Measurements from ENCODE around the gene DNM3.

DNM3 gene

DNA sequence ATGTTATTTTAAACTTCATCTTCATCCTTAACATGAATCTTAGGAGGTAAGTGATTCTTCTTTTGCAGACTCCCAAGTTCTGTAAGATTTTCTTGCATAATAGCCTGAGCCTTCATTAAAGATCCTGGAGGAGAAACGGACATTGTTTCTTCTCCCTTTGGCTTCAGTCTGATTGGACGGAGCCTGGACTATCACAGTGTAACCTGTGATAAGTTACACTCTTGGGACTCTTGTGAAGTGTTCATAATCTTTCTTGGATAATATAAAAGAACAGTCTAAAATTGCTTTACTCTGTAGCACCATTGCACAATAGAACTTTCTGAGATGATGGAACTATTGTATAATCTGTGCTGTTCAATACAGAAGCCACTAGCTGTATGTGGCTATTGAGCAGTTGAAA is 244.8 kb downstream of the DNM3 start:
- H3F3A ChIP-seq (ENCODE audit: insufficient read depth): no peaks in the 10 kb centered on the region
- H2AFZ ChIP-seq (ENCODE audit: low read depth, low read length, severe bottlenecking): no peak overlapping the region
- H3K4me3 ChIP-seq (ENCODE audit: insufficient read depth, low read length, poor library complexity, severe bottlenecking): no peak overlapping the region
- H3K9me2 ChIP-seq (replicated peaks; ENCODE audit: insufficient read depth, low read length): no peaks in the 10 kb centered on the region
- no peaks in the 10 kb centered on the region for H3K9me3 ChIP-seq (ENCODE audit: insufficient read depth, low read length)
- H4K20me1 ChIP-seq (ENCODE audit: low read depth, low read length): no peaks in the 10 kb centered on the region
- H3K36me3 ChIP-seq (ENCODE audit: low read length): no peaks in the 10 kb centered on the region
- no peak overlapping the region for H3K27ac ChIP-seq (ENCODE audit: low read depth, low read length)
- no peaks in the 10 kb centered on the region for H3K27me3 ChIP-seq (ENCODE audit: low read length)
- H3K4me2 ChIP-seq (ENCODE audit: low read depth, low read length, poor library complexity, severe bottlenecking): no peak overlapping the region
- TF ChIP-seq CTCF (IDR thresholded peaks at IDR 0.05; ENCODE audit: insufficient read depth, low read length, poor library complexity, severe bottlenecking) (no peak), EZH2phosphoT487 (conservative IDR thresholded peaks at IDR 0.05; ENCODE audit: low read length) (no peak)
- H3K9ac ChIP-seq (ENCODE audit: low read length): no peak overlapping the region
- no peaks in the 10 kb centered on the region for H3K79me2 ChIP-seq (ENCODE audit: insufficient read depth, low read length)

GRCh38 chr1:172088256-172088655 is 247.0 kb downstream of the DNM3 start:
- no peak overlapping the region for H3K4me3 ChIP-seq (ENCODE audit: insufficient read depth, low read length, poor library complexity, severe bottlenecking)
- no peaks in the 10 kb centered on the region for H3K36me3 ChIP-seq (ENCODE audit: low read length)
- H3K9me2 ChIP-seq (replicated peaks; ENCODE audit: insufficient read depth, low read length): no peaks in the 10 kb centered on the region
- H2AFZ ChIP-seq (ENCODE audit: low read depth, low read length, severe bottlenecking): no peak overlapping the region
- no peak overlapping the region for H3K27ac ChIP-seq (ENCODE audit: low read depth, low read length)
- H3K27me3 ChIP-seq (ENCODE audit: low read length): no peaks in the 10 kb centered on the region
- H3K4me2 ChIP-seq (ENCODE audit: low read depth, low read length, poor library complexity, severe bottlenecking): no peak overlapping the region
- TF ChIP-seq EZH2phosphoT487 (conservative IDR thresholded peaks at IDR 0.05; ENCODE audit: low read length) (no peak), CTCF (IDR thresholded peaks at IDR 0.05; ENCODE audit: insufficient read depth, low read length, poor library complexity, severe bottlenecking) (no peak)
- no peaks in the 10 kb centered on the region for H3F3A ChIP-seq (ENCODE audit: insufficient read depth)
- no peaks in the 10 kb centered on the region for H4K20me1 ChIP-seq (ENCODE audit: low read depth, low read length)
- H3K9ac ChIP-seq (ENCODE audit: low read length): no peak overlapping the region
- H3K79me2 ChIP-seq (ENCODE audit: insufficient read depth, low read length): no peaks in the 10 kb centered on the region
- no peaks in the 10 kb centered on the region for H3K9me3 ChIP-seq (ENCODE audit: insufficient read depth, low read length)

GRCh38 chr1:172089768-172090510 is 248.6 kb downstream of the DNM3 start:
- Histone ChIP-seq H3K27ac (ENCODE audit: low read depth, low read length) (no peak overlapping the region), H2AFZ (ENCODE audit: low read depth, low read length, severe bottlenecking) (no peak overlapping the region)

More at GRCh38 chr1:172089768-172090510, 248.6 kb downstream of the DNM3 start:
- Histone ChIP-seq H3K9ac (ENCODE audit: low read length) (no peak overlapping the region), H3K36me3 (ENCODE audit: low read length) (no peaks in the 10 kb centered on the region), H3K27me3 (ENCODE audit: low read length) (no peaks in the 10 kb centered on the region), H4K20me1 (ENCODE audit: low read depth, low read length) (no peaks in the 10 kb centered on the region), H3K79me2 (ENCODE audit: insufficient read depth, low read length) (no peaks in the 10 kb centered on the region), H3K9me3 (ENCODE audit: insufficient read depth, low read length) (no peaks in the 10 kb centered on the region), H3K4me3 (ENCODE audit: insufficient read depth, low read length, poor library complexity, severe bottlenecking) (no peak overlapping the region), H3F3A (ENCODE audit: insufficient read depth) (no peaks in the 10 kb centered on the region), H3K4me2 (ENCODE audit: low read depth, low read length, poor library complexity, severe bottlenecking) (no peak overlapping the region), H3K9me2 (replicated peaks; ENCODE audit: insufficient read depth, low read length) (no peaks in the 10 kb centered on the region)
- no peak for TF ChIP-seq EZH2phosphoT487 (conservative IDR thresholded peaks at IDR 0.05; ENCODE audit: low read length)
- TF ChIP-seq CTCF (IDR thresholded peaks at IDR 0.05; ENCODE audit: insufficient read depth, low read length, poor library complexity, severe bottlenecking): peak; percentile 75
